Psoas muscle (tissue), 8 donors: ENCODE measurements around the gene SEC63. TPM values are rescaled to one million over a fixed set of nuclear protein-coding genes. Genes with fewer than 3 reads are reported as not detected.
"Not testable (repeated sequence)": the region's sequence is repeated elsewhere in the genome, so short reads cannot be mapped to it uniquely, and the experiment has no call there.

Source experiments
- ATAC-seq, 4 donors: fragments of 200-7000 bp; cut with Tn5 transposase; one replicate each; pipeline ENCODE4 v1.9.1; 2020; ENCODE audit warnings: moderate library complexity in 3 of 4, mild to moderate bottlenecking in 2 of 4
- DNase-seq, 2 donors: peaks; one replicate each; pipeline ENCODE4 v3.0.0-alpha.2; 2020
- H3K27ac ChIP-seq: fragments of 200-600 bp; one replicate; pipeline ENCODE4 v1.8.0; 2022
- H3K27me3 ChIP-seq, 3 donors: fragments of 200-600 bp in 1 of 3; one replicate each; pipeline versions ENCODE4 v1.6.1 to v1.8.0; 2013 to 2022; ENCODE audit warnings: low read length in 2 of 3, mild to moderate bottlenecking in 2 of 3, moderate library complexity in 1 of 3; ENCODE audit not compliant: insufficient read depth in 3 of 3
- H3K36me3 ChIP-seq, 2 donors: fragments of 200-600 bp in 1 of 2; one replicate each; pipeline versions ENCODE4 v1.6.1 to v1.8.0; 2013 to 2022; ENCODE audit warnings: low read depth in 1 of 2, mild to moderate bottlenecking in 1 of 2, moderate library complexity in 1 of 2; ENCODE audit not compliant: insufficient read depth in 1 of 2
- H3K4me1 ChIP-seq: fragments of 200-600 bp; one replicate; pipeline ENCODE4 v1.8.0; 2022
- H3K4me3 ChIP-seq: fragments of 200-600 bp; one replicate; pipeline ENCODE4 v1.8.0; 2022; ENCODE audit warnings: mild to moderate bottlenecking
- H3K9me3 ChIP-seq: fragments of 200-600 bp; one replicate; pipeline ENCODE4 v1.8.0; 2022
- CTCF ChIP-seq: fragments of 200-600 bp; IDR thresholded peaks from one replicate; pipeline ENCODE4 v1.8.0; 2022; ENCODE audit warnings: antibody characterized with exemption
- WGBS, 3 donors: extraction: QIAGEN DNeasy Blood & Tissue Kit; methylation state at CpG; one replicate each; pipeline versions ENCODE4 v1.1.6 to v1.1.7; 2013; 5-methylcytosine and 5-hydroxymethylcytosine counted together
- intact Hi-C, 2 donors: fragments of 100-400 bp; cut with DNase I; formaldehyde crosslinking; loops; one replicate each; pipeline versions ENCODE4 v1.11.0 to v1.14.2; 2022
- polyA plus RNA-seq, 3 donors: library from polyadenylated mRNA; stranded (reverse); fragments of 200-250 nt; gene quantifications; one replicate each; pipeline ENCODE4 v1.2.3, GENCODE V29; 2013
- total RNA-seq, 4 donors: library from RNA; stranded (reverse); fragmentation: NEBNext Ultra II Directional in 2 of 4; extraction: Animal tissue kit (Norgen Biotek cat#: 25700) in 2 of 4; gene quantifications; one replicate each; pipeline versions ENCODE4 v1.2.1 to v1.2.4, GENCODE V29; 2021 to 2023
- donor health status: healthy with polysubstance abuse.
- donor health status: DM: no; HTN: no; CAD: no; lungs with moderate emphysema.
- donor health status: Bipolar disorder and iron deficiency.
- donor health status: healthy.
- donor health status: DM: yes; HTN: yes; CAD: no.
- donor health status: DM: no; HTN: no; CAD: no.
- donor health status: DM: no; HTN: no; CAD: no.
- donor health status: DM: yes; HTN: yes; CAD: no.

SEC63 gene
- total and polyA plus RNA-seq, 7 donors: 15.1 to 53.8 (median 23.2) TPM

GRCh38 chr6:107864226-107865127, 93.5 kb downstream of the SEC63 start:
- H3K36me3 ChIP-seq: no peaks in the 10 kb centered on the region
- DNase-seq (no peak), ATAC-seq (no peak)
- intact Hi-C loops: no loop called here
- 70 to 72% (median 71%) methylated on average over 5 of the region's 5 CpGs for WGBS, 3 donors
- H3K4me1 ChIP-seq: no peaks in the 10 kb centered on the region
- H3K4me3 ChIP-seq: no peak overlapping the region
- no peaks in the 10 kb centered on the region for H3K27me3 ChIP-seq
- TF ChIP-seq CTCF: no peak
- H3K9me3 ChIP-seq: no peaks in the 10 kb centered on the region
- H3K27ac ChIP-seq: no peak overlapping the region

- ATAC-seq: no peak
- Histone ChIP-seq H3K36me3 (no peaks in the 10 kb centered on the region), H3K27ac (no peak overlapping the region), H3K9me3 (no peaks in the 10 kb centered on the region), H3K27me3 (no peaks in the 10 kb centered on the region), H3K4me3 (no peak overlapping the region), H3K4me1 (no peaks in the 10 kb centered on the region)
- TF ChIP-seq CTCF: no peak
- intact Hi-C loops: no loop called here
- no peak for DNase-seq
Observed at GRCh38 chr6:107862383-107862782, 95.6 kb downstream of the SEC63 start.

GRCh38 chr6:107860963-107861362, 97.0 kb downstream of the SEC63 start:
- H3K9me3 ChIP-seq, DNase-seq, H3K4me3 ChIP-seq, intact Hi-C loops, H3K27me3 ChIP-seq, ATAC-seq, H3K36me3 ChIP-seq, H3K4me1 ChIP-seq, H3K27ac ChIP-seq: not testable (repeated sequence)
- 94 to 96% (median 96%) methylated on average over 4 of the region's 4 CpGs for WGBS, 3 donors

GRCh38 chr6:107860144-107860543, 97.9 kb downstream of the SEC63 start:
- H3K27ac ChIP-seq, H3K27me3 ChIP-seq, H3K9me3 ChIP-seq, ATAC-seq, H3K36me3 ChIP-seq, intact Hi-C loops, H3K4me3 ChIP-seq, DNase-seq, H3K4me1 ChIP-seq: not testable (repeated sequence)
- 73 to 84% (median 79%) methylated on average over 18 of the region's 18 CpGs for WGBS, 3 donors

GRCh38 chr6:107853230-107853629, 104.8 kb downstream of the SEC63 start:
- no peak for TF ChIP-seq CTCF
- intact Hi-C loops: no loop called here
- 85 to 90% (median 85%) methylated on average over 3 of the region's 3 CpGs for WGBS, 3 donors
- no peak overlapping the region for H3K4me3 ChIP-seq
- no peaks in the 10 kb centered on the region for H3K36me3 ChIP-seq
- ATAC-seq (no peak), DNase-seq (no peak)
- H3K4me1 ChIP-seq: no peaks in the 10 kb centered on the region
- H3K9me3 ChIP-seq: no peaks in the 10 kb centered on the region
- H3K27ac ChIP-seq: no peak overlapping the region
- H3K27me3 ChIP-seq: no peaks in the 10 kb centered on the region
